ENCODE data around the gene SRGAP1. TPM values are rescaled to one million over a fixed set of nuclear protein-coding genes. Genes with fewer than 3 reads are reported as not detected.

Gene SRGAP1
- total and polyA plus RNA-seq, 2 of the 8 experiments (the other 6 are each of a cell fraction or from before 2014, with no cell fraction given), result 3.2 to 7.3 TPM

GRCh38 chr12:63849641-63850040, 5.1 kb downstream of the SRGAP1 start:
- whole genome bisulfite sequencing, 2 experiments (ENCODE audit: extremely low coverage in 1 of 2, insufficient coverage in 1 of 2, insufficient read length in 1 of 2, insufficient replicate concordance in 2 of 2, low coverage in 1 of 2, low lambda C conversion rate in 2 of 2, missing lambda C conversion rate in 1 of 2), result 92% methylated on average over 4 of the region's 4 CpGs; no CpG with 5 or more reads in 1 of the 2 experiments
- H3K23ac ChIP-seq (ENCODE audit: insufficient read length), result no peak overlapping the region
- H3K79me2 ChIP-seq (ENCODE audit: control insufficient read depth in 1 of 2, insufficient read depth in 2 of 2, low read length in 2 of 2), result peaks cover 4 to 20% of the 10 kb centered on the region in 2 experiments; a peak in 3 of 4 replicates
- H2BK20ac ChIP-seq (ENCODE audit: low read length), result no peak overlapping the region
- no peak overlapping the region for H4K8ac ChIP-seq (ENCODE audit: extremely low read depth, insufficient read depth, low read length)
- H2BK5ac ChIP-seq (ENCODE audit: low read depth, low read length), result no peak overlapping the region
- H4K20me1 ChIP-seq (replicated peaks in 1 of 2; ENCODE audit: control insufficient read depth in 1 of 2, insufficient read depth in 2 of 2, low read length in 2 of 2), result no peaks in the 10 kb centered on the region
- H2BK120ac ChIP-seq (replicated peaks; ENCODE audit: low read depth, low read length), result no peak overlapping the region
- H2BK12ac ChIP-seq (ENCODE audit: low read depth, low read length), result no peak overlapping the region
- no peak overlapping the region for H3K4ac ChIP-seq (replicated peaks; ENCODE audit: insufficient read length, low read depth, low read length)
- H2AFZ ChIP-seq (ENCODE audit: low read length), result no peak overlapping the region
- no peak overlapping the region for H3K56ac ChIP-seq (replicated peaks; ENCODE audit: insufficient read length, low read depth, low read length)
- H2BK15ac ChIP-seq (ENCODE audit: low read length), result no peak overlapping the region
- H3K4me3 ChIP-seq (ENCODE audit: extremely low read depth in 1 of 4, insufficient read depth in 2 of 4, low read depth in 3 of 4, low read length in 4 of 4), result no peak overlapping the region
- no peak for FAIRE-seq
- no peak for DNase-seq (ENCODE audit: low read depth in 1 of 2, low spot score in 2 of 2)
- H2AK5ac ChIP-seq (ENCODE audit: low read depth, low read length), result no peak overlapping the region
- H3K9ac ChIP-seq (replicated peaks in 1 of 4; ENCODE audit: extremely low read depth in 1 of 4, low read depth in 3 of 4, low read length in 3 of 4), result no peak overlapping the region
- no peak overlapping the region for H4K5ac ChIP-seq (ENCODE audit: insufficient read length, low read depth, low read length)
- H3K36me3 ChIP-seq (ENCODE audit: control insufficient read depth in 2 of 4, insufficient read depth in 4 of 4, low read length in 3 of 4), result no peaks in the 10 kb centered on the region
- H3K14ac ChIP-seq (ENCODE audit: insufficient read length), result no peak overlapping the region
- H4K91ac ChIP-seq (replicated peaks; ENCODE audit: insufficient read length, low read length), result no peak overlapping the region
- H3K27me3 ChIP-seq (replicated peaks in 1 of 4; ENCODE audit: control insufficient read depth in 3 of 4, extremely low read depth in 1 of 4, insufficient read depth in 3 of 4, low read length in 3 of 4), result peaks cover 0 to 2% (median 1%) of the 10 kb centered on the region in 4 experiments; a peak in 2 of 7 replicates
- H3K23me2 ChIP-seq (ENCODE audit: low read depth, low read length), result peaks cover 6% of the 10 kb centered on the region
- no peaks in the 10 kb centered on the region for H3K9me3 ChIP-seq (ENCODE audit: insufficient read depth in 2 of 2, low read depth in 1 of 2, low read length in 1 of 2)
- POLR2A ChIA-PET (ENCODE audit: partially characterized antibody), result no interaction called here
- H3K4me1 ChIP-seq (replicated peaks in 1 of 4; ENCODE audit: control insufficient read depth in 3 of 4, insufficient read depth in 4 of 4, low read length in 3 of 4), result peaks cover 0 to 5% (median under 1%) of the 10 kb centered on the region in 4 experiments; a peak in 1 of 7 replicates
- H3K18ac ChIP-seq (ENCODE audit: extremely low read depth, low read length), result no peak overlapping the region
- no peak overlapping the region for H3K27ac ChIP-seq (ENCODE audit: low read depth, low read length)
- no peak overlapping the region for H3K4me2 ChIP-seq (ENCODE audit: insufficient read depth in 1 of 2, low read depth in 2 of 2, low read length in 2 of 2)
- CTCF ChIA-PET (ENCODE audit: partially characterized antibody), result interaction anchor here (0.6 to 1.0 kb wide), 4 partner anchors 26 to 387 kb away, joined by 3 to 4 read pairs (median 3); no protein-coding TSS in a partner anchor
- H3K79me1 ChIP-seq (ENCODE audit: low read depth, low read length), result no peaks in the 10 kb centered on the region
- TF ChIP-seq SIX5 (IDR thresholded peaks at IDR 0.05; ENCODE audit: low read depth, low read length) (no peak), TAF7 (optimal IDR thresholded peaks at IDR 0.05; ENCODE audit: borderline replicate concordance, low read depth, low read length) (no peak), KDM4A (IDR thresholded peaks at IDR 0.05; ENCODE audit: low read depth, low read length, severe bottlenecking) (no peak), RNF2 (IDR thresholded peaks at IDR 0.05; ENCODE audit: borderline replicate concordance, low read depth, low read length, missing control alignments, poor library complexity, severe bottlenecking) (no peak), GABPA (IDR thresholded peaks at IDR 0.05; ENCODE audit: borderline replicate concordance, insufficient read depth, low read length) (no peak), SAP30 (IDR thresholded peaks at IDR 0.05; ENCODE audit: insufficient read depth, insufficient replicate concordance, low read length) (no peak)
